A673 (cell line): ENCODE results near the gene EGFR. TPM values are rescaled to one million over a fixed set of nuclear protein-coding genes. Genes with fewer than 3 reads are reported as not detected.

Experiments used
- BruUV-seq: library from RNA; stranded (reverse); fragments of 400-500 nt; replicated peaks from 2 replicates; lab custom pipeline; 2021; lab: Mats Ljungman, UMichigan
- CTCF ChIA-PET: fragments of 300-600 bp; sonication (Branson Sonifier 250); formaldehyde crosslinking; loops from one replicate; lab custom pipeline; 2022; ENCODE audit warnings: antibody characterized with exemption; lab: Charles Lee
- POLR2A ChIA-PET: fragments of 300-600 bp; sonication (Branson Sonifier 250); formaldehyde crosslinking; loops from one replicate; lab custom pipeline; 2022; ENCODE audit warnings: antibody characterized with exemption; ENCODE audit not compliant: low non-redundant PET; lab: Charles Lee
- DNase-seq: peaks from one replicate; pipeline ENCODE4 v3.0.0-alpha.2; 2015; ENCODE audit warnings: low spot score
- H3K27ac ChIP-seq: fragments of 200-600 bp; sonication (generic); 2 replicates; pipeline ENCODE4 v1.5.1; 2016; ENCODE audit warnings: mixed run types, low read depth, mild to moderate bottlenecking, mixed read lengths, antibody characterized with exemption, low read length; ENCODE audit not compliant: poor library complexity, severe bottlenecking
- H3K27me3 ChIP-seq: fragments of 200-600 bp; sonication (generic); replicated peaks from 2 replicates; pipeline ENCODE4 v1.6.1; 2017; ENCODE audit warnings: mixed run types, low read depth, mild to moderate bottlenecking, mixed read lengths, antibody characterized with exemption, low read length; ENCODE audit not compliant: insufficient read depth, poor library complexity
- H3K36me3 ChIP-seq: fragments of 200-600 bp; sonication (generic); 2 replicates; pipeline ENCODE4 v1.6.1; 2016; ENCODE audit warnings: mixed run types, mild to moderate bottlenecking, mixed read lengths, antibody characterized with exemption, low read length; ENCODE audit not compliant: insufficient read depth, poor library complexity, severe bottlenecking
- H3K4me1 ChIP-seq: fragments of 200-600 bp; sonication (generic); 2 replicates; pipeline ENCODE4 v1.6.1; 2017; ENCODE audit warnings: mixed run types, mild to moderate bottlenecking, mixed read lengths, antibody characterized with exemption, low read length; ENCODE audit not compliant: insufficient read depth, poor library complexity, severe bottlenecking
- H3K4me3 ChIP-seq: fragments of 200-600 bp; sonication (generic); 2 replicates; pipeline ENCODE4 v1.5.1; 2016; ENCODE audit warnings: low read depth, mixed run types, mild to moderate bottlenecking, mixed read lengths, low read length; ENCODE audit not compliant: poor library complexity, severe bottlenecking
- H3K9me3 ChIP-seq: fragments of 200-600 bp; sonication (generic); 2 replicates; pipeline ENCODE4 v1.6.1; 2016; ENCODE audit warnings: mixed run types, low read depth, mild to moderate bottlenecking, mixed read lengths, antibody characterized with exemption, low read length; ENCODE audit not compliant: poor library complexity, severe bottlenecking
- CTCF ChIP-seq: fragments of 300-800, 200-600 bp; sonication (generic); conservative IDR thresholded peaks from 2 replicates; pipeline ENCODE4 v1.5.1; 2017; ENCODE audit warnings: low read depth, mild to moderate bottlenecking, antibody characterized with exemption, low read length, moderate library complexity, mixed read lengths
- EZH2 ChIP-seq: fragments of 200-600 bp; sonication (generic); IDR thresholded peaks from 2 replicates; pipeline ENCODE4 v1.6.1; 2017; ENCODE audit warnings: borderline replicate concordance, low read depth, mild to moderate bottlenecking, mixed read lengths, antibody characterized with exemption, low read length; ENCODE audit not compliant: poor library complexity, severe bottlenecking
- intact Hi-C: fragments of 100-400 bp; cut with micrococcal nuclease; formaldehyde crosslinking; loops from one replicate; pipeline ENCODE4 v1.10.0; 2022; ENCODE audit not compliant: unreplicated experiment
- total RNA-seq: library from RNA; stranded (reverse); gene quantifications from 2 replicates; pipeline ENCODE4 v1.2.3, GENCODE V29; 2021

EGFR gene
- total RNA-seq, 1 experiment from 2014 or later, result 0.84 TPM

- no peaks in the 10 kb centered on the region for H3K9me3 ChIP-seq
- DNase-seq, result no peak
- H3K27ac ChIP-seq, result no peak overlapping the region
- no peak overlapping the region for H3K4me3 ChIP-seq
- ChIA-PET POLR2A (no interaction called here), CTCF (no interaction called here)
- intact Hi-C loops, result no loop called here
- no peaks in the 10 kb centered on the region for H3K36me3 ChIP-seq
- TF ChIP-seq CTCF (no peak), EZH2 (no peak)
- no peaks in the 10 kb centered on the region for H3K27me3 ChIP-seq
- no TSS peak for BruUV-seq
- H3K4me1 ChIP-seq, result no peaks in the 10 kb centered on the region
These were observed 180.0 kb downstream of the EGFR start for GRCh38 chr7:55198634-55199392.

- ChIA-PET CTCF (no interaction called here), POLR2A (no interaction called here)
- BruUV-seq, result no TSS peak
- Histone ChIP-seq H3K9me3 (no peaks in the 10 kb centered on the region), H3K4me3 (no peak overlapping the region), H3K27ac (no peak overlapping the region), H3K27me3 (no peaks in the 10 kb centered on the region), H3K4me1 (no peaks in the 10 kb centered on the region), H3K36me3 (no peaks in the 10 kb centered on the region)
- no peak for DNase-seq
- TF ChIP-seq CTCF, result no peak
- no peak for TF ChIP-seq EZH2
- intact Hi-C loops, result no loop called here
These were observed 180.6 kb downstream of the EGFR start for GRCh38 chr7:55199418-55199817.

- BruUV-seq, result no TSS peak
- intact Hi-C loops, result no loop called here
- Histone ChIP-seq H3K27ac (no peak overlapping the region), H3K36me3 (no peaks in the 10 kb centered on the region), H3K4me1 (no peaks in the 10 kb centered on the region), H3K4me3 (no peak overlapping the region), H3K27me3 (no peaks in the 10 kb centered on the region), H3K9me3 (no peaks in the 10 kb centered on the region)
- ChIA-PET CTCF (no interaction called here), POLR2A (no interaction called here)
- no peak for DNase-seq
- TF ChIP-seq CTCF, result no peak
- no peak for TF ChIP-seq EZH2
These were observed 181.6 kb downstream of the EGFR start for GRCh38 chr7:55200441-55200840.
